Endodermal cell (in vitro differentiated cells): ENCODE measurements around the gene ZRANB3. TPM values are rescaled to one million over a fixed set of nuclear protein-coding genes. Genes with fewer than 3 reads are reported as not detected.

ENCODE experiments used
- DNase-seq: peaks from one replicate; pipeline ENCODE4 v3.0.0-alpha.2; 2017
- H3K27ac ChIP-seq: 2 replicates; pipeline ENCODE4 v1.5.1; 2013; ENCODE audit warnings: mild to moderate bottlenecking, low read depth, low read length, moderate library complexity
- H3K27me3 ChIP-seq: 2 replicates; pipeline ENCODE4 v1.6.1; 2013; ENCODE audit warnings: mild to moderate bottlenecking, low read length, moderate library complexity; ENCODE audit not compliant: insufficient read depth, control insufficient read depth, poor library complexity, severe bottlenecking
- H3K36me3 ChIP-seq: 2 replicates; pipeline ENCODE4 v1.7.0; 2013; ENCODE audit warnings: mild to moderate bottlenecking, low read length, moderate library complexity; ENCODE audit not compliant: control insufficient read depth, insufficient read depth
- H3K4me1 ChIP-seq: one replicate; pipeline ENCODE4 v1.7.0; 2013; ENCODE audit warnings: low read length; ENCODE audit not compliant: control insufficient read depth, insufficient read depth
- H3K4me3 ChIP-seq: 2 replicates; pipeline ENCODE4 v1.5.1; 2013; ENCODE audit warnings: mild to moderate bottlenecking, low read length, moderate library complexity
- H3K9ac ChIP-seq: 2 replicates; pipeline ENCODE4 v1.6.1; 2013; ENCODE audit warnings: mild to moderate bottlenecking, low read length, moderate library complexity; ENCODE audit not compliant: poor library complexity, severe bottlenecking; ENCODE audit errors: extremely low read depth
- H3K9me3 ChIP-seq: 2 replicates; pipeline ENCODE4 v1.6.1; 2013; ENCODE audit warnings: mild to moderate bottlenecking, low read length, moderate library complexity; ENCODE audit not compliant: control insufficient read depth
- H3K27ac Mint-ChIP-seq: 2 replicates; pipeline ENCODE4 v1.8.0; 2020; ENCODE audit warnings: mixed read lengths
- H3K27me3 Mint-ChIP-seq: 2 replicates; pipeline ENCODE4 v1.8.0; 2021; ENCODE audit warnings: mild to moderate bottlenecking, mixed read lengths; ENCODE audit not compliant: insufficient read depth
- H3K36me3 Mint-ChIP-seq: 2 replicates; pipeline ENCODE4 v1.8.0; 2020; ENCODE audit warnings: low read depth, mixed read lengths
- H3K4me1 Mint-ChIP-seq: 2 replicates; pipeline ENCODE4 v1.8.0; 2020; ENCODE audit warnings: mixed read lengths
- H3K4me3 Mint-ChIP-seq: 2 replicates; pipeline ENCODE4 v1.8.0; 2020; ENCODE audit warnings: mild to moderate bottlenecking, moderate library complexity, mixed read lengths
- H3K9me3 Mint-ChIP-seq: 2 replicates; pipeline ENCODE4 v1.8.0; 2020; ENCODE audit warnings: mild to moderate bottlenecking, mixed read lengths
- WGBS, 2 experiments: methylation state at CpG; one replicate each; pipeline versions ENCODE4 v1.1.5 to v1.1.7; 2013; ENCODE audit warnings: missing lambda C conversion rate in 2 of 2, mixed read lengths in 1 of 2; ENCODE audit not compliant: insufficient coverage in 1 of 2, insufficient read length in 1 of 2; 5-methylcytosine and 5-hydroxymethylcytosine counted together
- total RNA-seq, 2 donors: library from RNA; stranded (reverse); fragmentation: NEBNext Ultra II Directional in 1 of 2; extraction: Animal tissue kit (Norgen Biotek cat#: 25700) in 1 of 2; gene quantifications; 2 replicates in 1 of 2; 3 replicates in 1 of 2; pipeline ENCODE4 v1.2.1, GENCODE V29; 2021
- TF ChIP-seq, protein P1 (sequence below): fragments of 200-600 bp; sonication (generic); conservative IDR thresholded peaks from 2 replicates; pipeline ENCODE4 v1.5.0; 2021; ENCODE audit warnings: antibody characterized with exemption, mild to moderate bottlenecking

Gene ZRANB3
- total RNA-seq, 2 donors from 2014 or later, result 17.2 to 20.7 TPM

DNA sequence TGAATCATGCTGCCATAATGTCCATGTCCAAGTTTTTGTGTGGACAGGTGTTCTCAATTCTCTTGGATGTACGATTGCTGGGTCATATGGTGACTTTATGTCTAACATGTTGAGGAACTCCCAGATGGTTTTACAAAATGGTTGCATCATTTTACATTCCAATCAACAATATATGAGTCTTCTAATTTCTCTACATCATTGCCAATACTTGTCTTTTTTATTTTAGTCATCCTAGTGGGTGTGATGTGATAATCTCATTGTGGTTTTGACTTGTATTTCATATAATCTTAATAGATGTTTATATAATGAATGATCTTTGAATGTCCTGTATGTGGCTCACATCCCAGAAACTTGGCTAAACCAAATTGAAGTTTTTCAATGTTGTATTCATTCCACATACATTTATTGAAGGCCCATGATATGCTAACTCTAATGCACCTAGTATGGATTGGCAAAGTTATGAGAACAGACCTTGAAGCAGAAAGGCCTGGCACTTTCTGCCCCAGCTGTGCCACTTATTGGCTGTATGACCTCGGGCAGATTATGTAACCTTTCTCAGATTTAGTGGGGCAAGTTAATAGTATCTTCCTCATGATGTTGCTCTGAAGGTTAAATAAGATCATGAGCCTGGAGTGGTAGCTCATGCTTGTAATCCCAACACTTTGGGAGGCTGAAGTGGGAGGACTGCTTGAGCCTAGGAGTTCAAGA, 273.5 kb downstream of the ZRANB3 start:
- DNase-seq, result no peak
- Mint-ChIP-seq H3K27ac (no peak overlapping the region), H3K4me1 (no peaks in the 10 kb centered on the region), H3K27me3 (no peaks in the 10 kb centered on the region), H3K36me3 (peaks cover 4% of the 10 kb centered on the region), H3K4me3 (no peak overlapping the region), H3K9me3 (peaks cover 9% of the 10 kb centered on the region)
- H3K9me3 ChIP-seq, result no peaks in the 10 kb centered on the region
- no peak overlapping the region for H3K9ac ChIP-seq
- H3K36me3 ChIP-seq, result no peaks in the 10 kb centered on the region
- WGBS, 2 experiments, result 72 to 84% methylated on average over 2 of the region's 2 CpGs
- H3K27me3 ChIP-seq, result no peaks in the 10 kb centered on the region
- H3K27ac ChIP-seq, result no peak overlapping the region
- TF ChIP-seq, protein P1, sequence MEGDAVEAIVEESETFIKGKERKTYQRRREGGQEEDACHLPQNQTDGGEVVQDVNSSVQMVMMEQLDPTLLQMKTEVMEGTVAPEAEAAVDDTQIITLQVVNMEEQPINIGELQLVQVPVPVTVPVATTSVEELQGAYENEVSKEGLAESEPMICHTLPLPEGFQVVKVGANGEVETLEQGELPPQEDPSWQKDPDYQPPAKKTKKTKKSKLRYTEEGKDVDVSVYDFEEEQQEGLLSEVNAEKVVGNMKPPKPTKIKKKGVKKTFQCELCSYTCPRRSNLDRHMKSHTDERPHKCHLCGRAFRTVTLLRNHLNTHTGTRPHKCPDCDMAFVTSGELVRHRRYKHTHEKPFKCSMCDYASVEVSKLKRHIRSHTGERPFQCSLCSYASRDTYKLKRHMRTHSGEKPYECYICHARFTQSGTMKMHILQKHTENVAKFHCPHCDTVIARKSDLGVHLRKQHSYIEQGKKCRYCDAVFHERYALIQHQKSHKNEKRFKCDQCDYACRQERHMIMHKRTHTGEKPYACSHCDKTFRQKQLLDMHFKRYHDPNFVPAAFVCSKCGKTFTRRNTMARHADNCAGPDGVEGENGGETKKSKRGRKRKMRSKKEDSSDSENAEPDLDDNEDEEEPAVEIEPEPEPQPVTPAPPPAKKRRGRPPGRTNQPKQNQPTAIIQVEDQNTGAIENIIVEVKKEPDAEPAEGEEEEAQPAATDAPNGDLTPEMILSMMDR, result no peak
- H3K4me1 ChIP-seq, result no peaks in the 10 kb centered on the region
- H3K4me3 ChIP-seq, result no peak overlapping the region

DNA sequence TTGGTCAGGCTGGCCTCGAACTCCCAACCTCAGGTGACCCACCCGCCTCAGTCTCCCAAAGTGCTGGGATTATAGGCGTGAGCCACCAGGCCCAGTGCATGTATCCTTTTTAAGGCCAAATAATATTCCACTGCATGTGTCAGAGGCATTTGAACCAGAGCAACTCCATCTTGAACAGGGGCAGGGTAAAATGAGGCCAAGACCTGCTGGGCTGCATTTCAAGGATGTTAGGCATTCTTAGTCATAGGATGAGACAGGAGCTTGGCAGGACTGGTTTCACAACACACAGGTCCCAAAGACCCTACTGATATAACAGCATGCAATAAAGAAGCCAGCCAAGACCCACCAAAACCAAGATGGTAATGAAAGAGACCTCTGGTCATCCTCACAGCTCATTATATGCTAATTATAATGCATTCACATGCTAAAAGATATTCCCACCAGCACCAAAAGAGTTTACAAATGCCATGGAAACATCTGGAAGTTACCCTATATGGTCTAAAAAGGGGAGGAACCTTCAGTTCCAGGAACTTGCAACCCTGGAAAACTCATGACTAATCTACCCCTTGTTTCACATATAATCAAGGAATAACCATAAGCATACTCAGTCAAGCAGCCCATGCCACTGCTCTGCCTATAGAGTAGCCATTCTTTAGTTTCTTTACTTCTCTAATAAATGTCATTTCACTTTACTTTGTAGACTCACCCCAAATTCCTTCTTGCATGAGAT, 274.3 kb downstream of the ZRANB3 start:
- H3K4me1 Mint-ChIP-seq, result no peaks in the 10 kb centered on the region
- Histone ChIP-seq H3K4me1 (no peaks in the 10 kb centered on the region), H3K9me3 (no peaks in the 10 kb centered on the region), H3K27ac (no peak overlapping the region), H3K4me3 (no peak overlapping the region), H3K36me3 (no peaks in the 10 kb centered on the region), H3K27me3 (no peaks in the 10 kb centered on the region), H3K9ac (no peak overlapping the region)
- 81 to 100% methylated on average over 3 of the region's 3 CpGs for WGBS, 2 experiments
- H3K27me3 Mint-ChIP-seq, result no peaks in the 10 kb centered on the region
- peaks cover 13% of the 10 kb centered on the region for H3K9me3 Mint-ChIP-seq
- no peak for DNase-seq
- peaks cover 6% of the 10 kb centered on the region for H3K36me3 Mint-ChIP-seq
- TF ChIP-seq, protein P1, result no peak
- H3K4me3 Mint-ChIP-seq, result no peak overlapping the region
- no peak overlapping the region for H3K27ac Mint-ChIP-seq

DNA sequence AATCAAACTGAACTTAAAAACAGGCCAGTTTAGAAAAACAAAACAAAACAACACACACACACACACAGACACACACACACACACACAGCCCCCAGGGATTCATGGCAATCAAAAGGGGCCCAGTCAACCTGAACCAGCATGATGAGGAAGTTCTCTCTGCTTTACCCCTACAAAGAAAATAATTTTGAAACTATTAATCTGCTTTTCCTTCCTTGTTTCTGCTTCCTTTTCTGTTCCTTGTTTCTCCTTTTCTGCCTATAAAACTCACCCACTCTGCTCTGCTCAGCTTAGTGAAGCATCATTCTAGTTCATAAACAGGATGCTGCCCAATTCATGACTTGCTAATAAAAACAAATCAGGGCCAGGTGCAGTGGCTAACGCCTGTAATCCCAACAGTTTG, 275.8 kb downstream of the ZRANB3 start:
- H3K36me3 Mint-ChIP-seq, result peaks cover 18% of the 10 kb centered on the region
- no peaks in the 10 kb centered on the region for H3K4me1 ChIP-seq
- H3K4me3 Mint-ChIP-seq, result no peak overlapping the region
- H3K27ac Mint-ChIP-seq, result no peak overlapping the region
- no peaks in the 10 kb centered on the region for H3K36me3 ChIP-seq
- H3K4me3 ChIP-seq, result no peak overlapping the region
- H3K9me3 Mint-ChIP-seq, result peaks cover 27% of the 10 kb centered on the region
- H3K27me3 ChIP-seq, result no peaks in the 10 kb centered on the region
- TF ChIP-seq, protein P1, result no peak
- no peak overlapping the region for H3K9ac ChIP-seq
- H3K27ac ChIP-seq, result no peak overlapping the region
- peaks cover 12% of the 10 kb centered on the region for H3K9me3 ChIP-seq
- DNase-seq, result no peak
- no peaks in the 10 kb centered on the region for H3K4me1 Mint-ChIP-seq
- 88 to 100% methylated on average over 1 of the region's 1 CpG for WGBS, 2 experiments
- H3K27me3 Mint-ChIP-seq, result no peaks in the 10 kb centered on the region
